GM23248 (cell line): ENCODE data around the gene FAM20C. TPM values are rescaled to one million over a fixed set of nuclear protein-coding genes. Genes with fewer than 3 reads are reported as not detected.

ENCODE experiments used
- DNase-seq: peaks from one replicate; pipeline ENCODE4 v3.0.0-alpha.2; 2015
- H2AFZ ChIP-seq: fragments of 200-600 bp; sonication (generic); 2 replicates; pipeline ENCODE4 v1.6.1; 2016; ENCODE audit warnings: antibody characterized with exemption
- H3F3A ChIP-seq: fragments of 200-600 bp; sonication (generic); 2 replicates; pipeline ENCODE4 v1.6.1; 2016; ENCODE audit warnings: mild to moderate bottlenecking, antibody characterized with exemption, mixed run types; ENCODE audit not compliant: insufficient read depth
- H3K27ac ChIP-seq: fragments of 200-600 bp; sonication (generic); 2 replicates; pipeline ENCODE4 v1.5.1; 2016; ENCODE audit warnings: mild to moderate bottlenecking
- H3K27me3 ChIP-seq: fragments of 200-600 bp; sonication (generic); replicated peaks from 2 replicates; pipeline ENCODE4 v1.6.1; 2016; ENCODE audit warnings: mild to moderate bottlenecking; ENCODE audit not compliant: insufficient read depth
- H3K36me3 ChIP-seq: fragments of 200-600 bp; sonication (generic); 2 replicates; pipeline ENCODE4 v1.6.1; 2016; ENCODE audit warnings: low read depth, mild to moderate bottlenecking
- H3K4me1 ChIP-seq: fragments of 200-600 bp; sonication (generic); 2 replicates; pipeline ENCODE4 v1.6.1; 2016; ENCODE audit warnings: mild to moderate bottlenecking; ENCODE audit not compliant: insufficient read depth
- H3K4me2 ChIP-seq: fragments of 200-600 bp; sonication (generic); one replicate; pipeline ENCODE4 v1.6.1; 2016; ENCODE audit warnings: mild to moderate bottlenecking; ENCODE audit not compliant: unreplicated experiment
- H3K4me3 ChIP-seq: fragments of 200-600 bp; sonication (generic); 2 replicates; pipeline ENCODE4 v1.5.1; 2016; ENCODE audit warnings: mild to moderate bottlenecking
- H3K79me2 ChIP-seq: fragments of 200-600 bp; sonication (generic); 2 replicates; pipeline ENCODE4 v1.6.1; 2016; ENCODE audit warnings: mild to moderate bottlenecking; ENCODE audit not compliant: insufficient read depth
- H3K9ac ChIP-seq: fragments of 200-600 bp; sonication (generic); 2 replicates; pipeline ENCODE4 v1.6.1; 2016; ENCODE audit warnings: mild to moderate bottlenecking
- H3K9me2 ChIP-seq: fragments of 200-600 bp; sonication (generic); 2 replicates; pipeline ENCODE4 v1.6.1; 2016; ENCODE audit warnings: mixed run types, mild to moderate bottlenecking, moderate library complexity; ENCODE audit not compliant: insufficient read depth
- H3K9me3 ChIP-seq: fragments of 200-600 bp; sonication (generic); one replicate; pipeline ENCODE4 v1.6.1; 2017; ENCODE audit warnings: low read depth
- H4K20me1 ChIP-seq: fragments of 200-600 bp; sonication (generic); 2 replicates; pipeline ENCODE4 v1.6.0; 2016; ENCODE audit not compliant: insufficient read depth
- EZH2 ChIP-seq: fragments of 200-600 bp; sonication (generic); IDR thresholded peaks from 2 replicates; pipeline ENCODE4 v1.6.1; 2018; ENCODE audit warnings: antibody characterized with exemption, mild to moderate bottlenecking; ENCODE audit not compliant: insufficient read depth, poor library complexity, severe bottlenecking
- EZH2phosphoT487 ChIP-seq: fragments of 200-600 bp; sonication (generic); IDR thresholded peaks from 2 replicates; pipeline ENCODE4 v1.6.1; 2018; ENCODE audit warnings: antibody characterized with exemption, moderate library complexity, mild to moderate bottlenecking, low read depth; ENCODE audit not compliant: insufficient read depth
- WGBS, 2 experiments: methylation state at CpG; one replicate each; pipeline ENCODE4 v1.1.6; 2015 to 2017; ENCODE audit warnings: low lambda C conversion rate in 2 of 2, low coverage in 1 of 2; ENCODE audit errors: missing lambda C conversion rate in 2 of 2; 5-methylcytosine and 5-hydroxymethylcytosine counted together
- in situ Hi-C: fragments of 300-500 bp; cut with MboI; formaldehyde crosslinking; loops from 2 replicates; pipeline ENCODE4 v1.15.0; 2020
- polyA plus RNA-seq: library from polyadenylated mRNA; unstranded; fragments of >200 nt; fragmentation: Nextera tagmentation; extraction: Ambion mirVana; gene quantifications from 2 replicates; pipeline ENCODE4 v1.2.1, GENCODE V29; 2016
- total RNA-seq: library from RNA; depleted of rRNA; stranded (reverse); fragments of >200 nt; shearing (Covaris generic); gene quantifications from 2 replicates; pipeline ENCODE4 v1.2.3, GENCODE V29; 2014

The FAM20C gene
- total and polyA plus RNA-seq, 2 experiments from 2014 or later = 13.5 to 63.8 TPM

GRCh38 chr7:162632-163297 lies 29.6 kb upstream of the FAM20C start:
- Histone ChIP-seq H3K79me2 (no peaks in the 10 kb centered on the region), H3K27me3 (peaks cover 8% of the 10 kb centered on the region; the same call in 1 of the 2 replicates), H3K9me2 (no peaks in the 10 kb centered on the region), H3F3A (no peaks in the 10 kb centered on the region), H3K4me2 (no peak overlapping the region), H4K20me1 (no peaks in the 10 kb centered on the region), H3K4me3 (no peak overlapping the region), H3K36me3 (no peaks in the 10 kb centered on the region), H3K9me3 (no peaks in the 10 kb centered on the region), H2AFZ (no peak overlapping the region), H3K9ac (no peak overlapping the region), H3K27ac (no peak overlapping the region), H3K4me1 (no peaks in the 10 kb centered on the region)
- WGBS, 2 experiments = 20 to 26% methylated on average over 21 of the region's 21 CpGs
- peak; percentile 50 for DNase-seq
- TF ChIP-seq EZH2 (no peak), EZH2phosphoT487 (no peak)
- in situ Hi-C loops = no loop called here

GRCh38 chr7:163298-163695 lies 29.1 kb upstream of the FAM20C start:
- Histone ChIP-seq H3K4me2 (no peak overlapping the region), H4K20me1 (no peaks in the 10 kb centered on the region), H3K27me3 (peaks cover 11% of the 10 kb centered on the region; the same call in 1 of the 2 replicates), H3K36me3 (no peaks in the 10 kb centered on the region), H3K9me3 (no peaks in the 10 kb centered on the region), H3K79me2 (no peaks in the 10 kb centered on the region), H3K9ac (no peak overlapping the region), H3K9me2 (no peaks in the 10 kb centered on the region), H3K4me3 (no peak overlapping the region), H3K4me1 (no peaks in the 10 kb centered on the region), H3F3A (no peaks in the 10 kb centered on the region), H3K27ac (no peak overlapping the region), H2AFZ (no peak overlapping the region)
- WGBS, 2 experiments = 71 to 74% methylated on average over 12 of the region's 12 CpGs
- in situ Hi-C loops = no loop called here
- no peak for DNase-seq
- TF ChIP-seq EZH2phosphoT487 = no peak
- no peak for TF ChIP-seq EZH2

GRCh38 chr7:163971-164881 lies 28.1 kb upstream of the FAM20C start:
- H2AFZ ChIP-seq = no peak overlapping the region
- no peaks in the 10 kb centered on the region for H3K9me3 ChIP-seq
- H3K36me3 ChIP-seq = no peaks in the 10 kb centered on the region
- H3K9ac ChIP-seq = no peak overlapping the region
- WGBS, 2 experiments = 66 to 68% methylated on average over 34 of the region's 34 CpGs
- no peaks in the 10 kb centered on the region for H3K9me2 ChIP-seq
- H3K4me2 ChIP-seq = no peak overlapping the region
- DNase-seq = no peak
- H3K79me2 ChIP-seq = no peaks in the 10 kb centered on the region
- no peaks in the 10 kb centered on the region for H3K4me1 ChIP-seq
- H3K27me3 ChIP-seq = peaks cover 18% of the 10 kb centered on the region
- in situ Hi-C loops = no loop called here
- no peak overlapping the region for H3K4me3 ChIP-seq
- TF ChIP-seq EZH2 = no peak
- TF ChIP-seq EZH2phosphoT487 = no peak
- H3F3A ChIP-seq = no peaks in the 10 kb centered on the region
- no peaks in the 10 kb centered on the region for H4K20me1 ChIP-seq
- H3K27ac ChIP-seq = no peak overlapping the region

- H3K9me2 ChIP-seq = no peaks in the 10 kb centered on the region
- H3K79me2 ChIP-seq = no peaks in the 10 kb centered on the region
- H3F3A ChIP-seq = no peaks in the 10 kb centered on the region
- H3K27ac ChIP-seq = no peak overlapping the region
- no peak overlapping the region for H3K4me2 ChIP-seq
- WGBS, 2 experiments = 64 to 72% methylated on average over 12 to 13 of the region's 13 CpGs
- no peak overlapping the region for H3K9ac ChIP-seq
- no peak overlapping the region for H2AFZ ChIP-seq
- no peaks in the 10 kb centered on the region for H4K20me1 ChIP-seq
- no peaks in the 10 kb centered on the region for H3K36me3 ChIP-seq
- no peak for TF ChIP-seq EZH2
- TF ChIP-seq EZH2phosphoT487 = no peak
- DNase-seq = no peak
- in situ Hi-C loops = no loop called here
- peaks cover 22% of the 10 kb centered on the region for H3K27me3 ChIP-seq
- no peaks in the 10 kb centered on the region for H3K4me1 ChIP-seq
- H3K9me3 ChIP-seq = no peaks in the 10 kb centered on the region
- H3K4me3 ChIP-seq = no peak overlapping the region
Observed at GRCh38 chr7:164882-165660, 27.3 kb upstream of the FAM20C start.
